Sigmoid colon (tissue), 7 donors: Measurements from ENCODE around the gene OR4D6. TPM values are rescaled to one million over a fixed set of nuclear protein-coding genes. Genes with fewer than 3 reads are reported as not detected.

ENCODE experiments used
- DNase-seq: peaks from one replicate; pipeline ENCODE4 v3.0.0-alpha.2; 2019
- H3K27ac ChIP-seq, 4 donors: fragments of 200-600 bp; sonication (generic); one replicate each; pipeline ENCODE4 v1.5.1; 2016 to 2019; ENCODE audit warnings: mild to moderate bottlenecking in 1 of 4
- H3K27me3 ChIP-seq, 3 donors: fragments of 200-600 bp; sonication (generic); one replicate each; pipeline ENCODE4 v1.5.1; 2019; ENCODE audit warnings: mild to moderate bottlenecking in 1 of 3
- H3K36me3 ChIP-seq, 4 donors: fragments of 200-600 bp; sonication (generic); one replicate each; pipeline ENCODE4 v1.5.1; 2016 to 2019
- H3K4me1 ChIP-seq, 4 donors: fragments of 200-600 bp; sonication (generic); one replicate each; pipeline ENCODE4 v1.5.1; 2017 to 2019
- H3K4me3 ChIP-seq, 4 donors: fragments of 200-600 bp; sonication (generic); one replicate each; pipeline ENCODE4 v1.5.1; 2017 to 2019; ENCODE audit warnings: mild to moderate bottlenecking in 2 of 4, moderate library complexity in 1 of 4
- H3K9me3 ChIP-seq, 4 donors: fragments of 200-600 bp in 3 of 4; sonication (generic) in 3 of 4; one replicate each; pipeline versions ENCODE4 v1.5.1 to v1.6.1; 2013 to 2019
- CTCF ChIP-seq, 4 experiments: fragments of 450-650 bp in 3 of 4; fragments of 200-600 bp in 1 of 4; IDR thresholded peaks; one replicate each; pipeline ENCODE4 v1.5.1; 2016 to 2019; ENCODE audit warnings: antibody characterized with exemption in 4 of 4, mild to moderate bottlenecking in 3 of 4, moderate library complexity in 2 of 4
- EP300 ChIP-seq, 4 donors: sonication (generic); formaldehyde crosslinking; IDR thresholded peaks; one replicate each; pipeline ENCODE4 v1.6.1; 2017; ENCODE audit warnings: antibody characterized with exemption in 4 of 4
- POLR2A ChIP-seq, 2 donors: fragments of 450-650 bp; IDR thresholded peaks; one replicate each; pipeline ENCODE4 v1.6.1; 2016; ENCODE audit warnings: antibody characterized with exemption in 2 of 2, mild to moderate bottlenecking in 2 of 2, moderate library complexity in 2 of 2
- POLR2AphosphoS5 ChIP-seq, 4 donors: sonication (generic); formaldehyde crosslinking; IDR thresholded peaks; one replicate each; pipeline ENCODE4 v1.6.1; 2017; ENCODE audit warnings: antibody characterized with exemption in 4 of 4
- WGBS, 2 donors: extraction: QIAGEN DNeasy Blood & Tissue Kit; methylation state at CpG; one replicate each; pipeline ENCODE4 v1.1.7; 2013; 5-methylcytosine and 5-hydroxymethylcytosine counted together
- intact Hi-C: fragments of 100-400 bp; cut with DNase I; formaldehyde crosslinking; loops from one replicate; pipeline ENCODE4 v1.15.1; 2023
- polyA plus RNA-seq, 3 donors: library from polyadenylated mRNA; stranded (reverse); fragments of 200-250 nt; gene quantifications; one replicate each; pipeline ENCODE4 v1.2.3, GENCODE V29; 2013
- total RNA-seq, 4 donors: library from RNA; depleted of rRNA; stranded (reverse); fragments of >200 nt; gene quantifications; one replicate each; pipeline ENCODE4 v1.1.0, GENCODE V29; 2016
- donor health status: healthy with polysubstance abuse.
- donor health status: Bipolar disorder and iron deficiency.
- donor health status: healthy.

OR4D6 gene
- total and polyA plus RNA-seq, 7 donors: not detected

GRCh38 chr11:59418156-59418555 is 38.6 kb upstream of the OR4D6 start:
- WGBS, 2 donors: 81% methylated on average over 2 of the region's 2 CpGs

DNA sequence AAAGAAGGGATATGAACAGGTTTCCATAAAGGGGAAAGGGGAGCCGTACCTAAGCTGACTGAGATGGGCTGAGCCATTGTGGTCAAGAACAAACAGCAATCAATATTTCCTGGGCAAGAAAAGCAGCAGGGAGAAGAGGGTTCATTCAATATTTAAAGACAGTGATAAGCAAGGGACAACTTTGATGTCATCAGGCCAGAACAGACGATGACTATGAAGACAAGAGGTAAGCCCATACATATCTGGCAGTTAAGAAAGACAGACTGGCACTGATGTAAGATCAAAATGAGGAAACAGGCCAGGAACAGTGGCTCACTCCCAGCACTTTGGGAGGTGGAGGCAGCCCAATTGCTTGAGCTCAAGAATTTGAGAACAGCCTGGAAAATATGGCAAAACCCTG is 32.9 kb upstream of the OR4D6 start:
- no peak overlapping the region for H3K4me3 ChIP-seq
- intact Hi-C loops: no loop called here
- no peaks in the 10 kb centered on the region for H3K4me1 ChIP-seq
- H3K9me3 ChIP-seq: no peaks in the 10 kb centered on the region
- no peaks in the 10 kb centered on the region for H3K36me3 ChIP-seq
- H3K27ac ChIP-seq: no peak overlapping the region
- TF ChIP-seq CTCF (IDR thresholded peaks at IDR 0.05): no peak
- no peak for TF ChIP-seq EP300 (IDR thresholded peaks at IDR 0.05)
- no peak for TF ChIP-seq POLR2AphosphoS5 (IDR thresholded peaks at IDR 0.05)
- no peak for TF ChIP-seq POLR2A (IDR thresholded peaks at IDR 0.05)
- WGBS, 2 donors: 85 to 89% methylated on average over 2 of the region's 2 CpGs
- H3K27me3 ChIP-seq: no peaks in the 10 kb centered on the region
- DNase-seq: no peak

More at GRCh38 chr11:59418156-59418555, 38.6 kb upstream of the OR4D6 start:
- no peaks in the 10 kb centered on the region for H3K9me3 ChIP-seq
- intact Hi-C loops: no loop called here
- no peaks in the 10 kb centered on the region for H3K36me3 ChIP-seq
- TF ChIP-seq CTCF (IDR thresholded peaks at IDR 0.05): no peak
- no peak for TF ChIP-seq EP300 (IDR thresholded peaks at IDR 0.05)
- TF ChIP-seq POLR2A (IDR thresholded peaks at IDR 0.05): no peak
- no peak for TF ChIP-seq POLR2AphosphoS5 (IDR thresholded peaks at IDR 0.05)
- no peaks in the 10 kb centered on the region for H3K4me1 ChIP-seq
- H3K4me3 ChIP-seq: no peak overlapping the region
- no peak for DNase-seq
- no peaks in the 10 kb centered on the region for H3K27me3 ChIP-seq
- H3K27ac ChIP-seq: no peak overlapping the region

- intact Hi-C loops: no loop called here
- Histone ChIP-seq H3K27me3 (no peaks in the 10 kb centered on the region), H3K4me1 (no peaks in the 10 kb centered on the region), H3K27ac (no peak overlapping the region), H3K36me3 (no peaks in the 10 kb centered on the region), H3K9me3 (no peaks in the 10 kb centered on the region), H3K4me3 (no peak overlapping the region)
- TF ChIP-seq EP300 (IDR thresholded peaks at IDR 0.05) (no peak), POLR2AphosphoS5 (IDR thresholded peaks at IDR 0.05) (no peak), CTCF (IDR thresholded peaks at IDR 0.05) (no peak), POLR2A (IDR thresholded peaks at IDR 0.05) (no peak)
- DNase-seq: no peak
- 55 to 64% methylated on average over 4 of the region's 4 CpGs for WGBS, 2 donors
Observed at GRCh38 chr11:59425131-59425530, 31.6 kb upstream of the OR4D6 start.

DNA sequence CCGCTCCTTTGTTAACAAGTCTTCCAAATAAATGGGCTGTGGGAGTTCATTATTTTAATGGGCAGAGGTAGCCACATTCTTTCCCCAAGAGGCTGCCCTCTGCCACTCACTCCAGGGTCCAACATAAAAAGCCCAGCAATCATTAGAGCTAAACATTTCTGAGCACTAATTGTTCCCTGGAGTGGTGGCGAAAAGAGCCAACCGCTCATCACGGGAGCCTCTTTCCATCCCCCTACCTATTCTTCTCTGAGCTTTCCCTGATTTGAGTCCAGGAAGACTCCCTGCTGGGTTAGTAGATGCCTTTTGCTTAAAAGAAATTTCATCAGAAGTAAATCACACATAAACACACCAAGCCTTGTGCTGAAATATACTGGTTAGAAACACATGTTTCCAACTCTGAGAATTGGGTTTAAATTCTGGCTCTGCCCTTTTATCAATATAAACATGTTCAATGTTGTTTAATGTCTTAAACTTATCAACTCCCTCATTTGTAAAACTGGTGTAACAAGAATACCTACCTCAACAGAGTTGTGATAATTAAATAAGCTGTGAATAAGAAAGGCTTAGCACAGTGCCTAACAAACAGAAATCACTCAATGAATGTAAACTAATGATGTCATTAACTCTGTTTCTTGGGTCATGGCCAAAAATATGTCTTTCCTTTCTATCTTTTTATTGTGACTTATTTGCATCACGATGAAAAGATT is 30.2 kb upstream of the OR4D6 start, which contains the start of gene OR5A2:
Gene OR5A2 (minus strand): TSS at position 53 of the 707 bp plus-strand sequence. CDS start 3,460 bp downstream, outside the sequence.
- no peak within 1 kb of the TSS for H3K27ac ChIP-seq
- TF ChIP-seq EP300 (IDR thresholded peaks at IDR 0.05) (no peak), POLR2A (IDR thresholded peaks at IDR 0.05) (no peak), CTCF (IDR thresholded peaks at IDR 0.05) (no peak), POLR2AphosphoS5 (IDR thresholded peaks at IDR 0.05) (no peak)
- intact Hi-C loops: no loop called here
- H3K4me3 ChIP-seq: no peak within 1 kb of the TSS
- H3K4me1 ChIP-seq: no peaks in the 10 kb centered on the region
- WGBS, 2 donors: 77 to 78% methylated on average over 5 of the region's 5 CpGs
- no peak for DNase-seq
- no peaks in the 10 kb centered on the region for H3K36me3 ChIP-seq
- H3K9me3 ChIP-seq: no peaks in the 10 kb centered on the region
- no peaks in the 10 kb centered on the region for H3K27me3 ChIP-seq

DNA sequence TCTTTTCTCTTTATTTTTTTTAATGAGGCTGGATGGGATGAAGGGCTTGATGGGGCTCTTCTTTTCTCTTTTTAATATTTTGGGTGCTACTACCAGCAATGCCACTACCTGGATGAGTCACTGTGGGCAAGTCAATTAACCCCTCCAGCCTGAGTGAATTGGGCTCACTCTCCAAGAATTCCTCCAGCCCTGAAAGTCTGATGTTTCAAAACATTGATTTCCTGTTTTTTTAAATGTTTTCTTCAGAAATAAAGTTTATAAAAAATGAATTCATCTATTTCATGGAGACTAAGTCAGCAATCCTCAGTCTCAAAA is 29.7 kb upstream of the OR4D6 start:
- H3K4me1 ChIP-seq: no peaks in the 10 kb centered on the region
- DNase-seq: no peak
- intact Hi-C loops: no loop called here
- no peak overlapping the region for H3K4me3 ChIP-seq
- H3K27ac ChIP-seq: no peak overlapping the region
- no peaks in the 10 kb centered on the region for H3K27me3 ChIP-seq
- H3K36me3 ChIP-seq: no peaks in the 10 kb centered on the region
- TF ChIP-seq POLR2A (IDR thresholded peaks at IDR 0.05) (no peak), CTCF (IDR thresholded peaks at IDR 0.05) (no peak), POLR2AphosphoS5 (IDR thresholded peaks at IDR 0.05) (no peak), EP300 (IDR thresholded peaks at IDR 0.05) (no peak)
- H3K9me3 ChIP-seq: no peaks in the 10 kb centered on the region
